GM10847 (cell line): ENCODE measurements around the gene SH3BP4.

Experiments used
- POLR2A ChIP-seq: IDR thresholded peaks from 2 replicates; pipeline ENCODE4 v1.6.1; 2011; ENCODE audit not compliant: insufficient read length; ENCODE audit errors: extremely low read depth

The SH3BP4 gene

DNA sequence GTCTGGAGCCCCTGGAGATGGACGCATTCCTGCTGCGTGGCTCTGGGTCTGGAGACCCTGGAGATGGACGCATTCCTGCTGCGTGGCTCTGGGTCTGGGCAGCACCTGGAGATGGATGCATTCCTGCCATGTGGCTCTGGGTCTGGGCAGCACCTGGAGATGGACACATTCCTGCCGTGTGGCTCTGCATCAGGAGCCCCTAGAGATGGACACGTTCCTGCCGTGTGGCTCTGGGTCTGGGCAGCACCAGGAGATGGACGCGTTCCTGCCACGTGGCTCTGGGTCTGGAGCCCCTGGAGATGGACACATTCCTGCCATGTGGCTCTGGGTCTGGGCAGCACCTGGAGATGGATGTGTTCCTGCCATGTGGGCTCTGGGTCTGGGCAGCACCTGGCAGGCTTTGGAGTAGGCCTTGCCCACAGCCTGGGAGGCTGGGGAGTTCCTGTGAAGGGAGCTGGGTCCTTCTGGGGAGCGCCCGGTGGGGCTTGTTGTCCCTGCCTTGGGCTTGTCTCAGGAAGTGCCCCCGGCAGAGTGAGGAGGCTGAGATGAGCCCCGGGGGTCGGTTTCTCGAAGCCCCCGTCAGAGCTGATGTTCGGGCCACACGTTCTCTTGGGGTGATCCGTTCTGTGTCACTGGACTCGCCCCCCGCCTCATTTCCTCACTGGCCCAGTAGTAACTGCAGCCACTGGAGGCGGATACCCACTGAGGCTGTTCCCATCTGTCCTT lies 41.0 kb downstream of the SH3BP4 start:
- no peak for TF ChIP-seq POLR2A

DNA sequence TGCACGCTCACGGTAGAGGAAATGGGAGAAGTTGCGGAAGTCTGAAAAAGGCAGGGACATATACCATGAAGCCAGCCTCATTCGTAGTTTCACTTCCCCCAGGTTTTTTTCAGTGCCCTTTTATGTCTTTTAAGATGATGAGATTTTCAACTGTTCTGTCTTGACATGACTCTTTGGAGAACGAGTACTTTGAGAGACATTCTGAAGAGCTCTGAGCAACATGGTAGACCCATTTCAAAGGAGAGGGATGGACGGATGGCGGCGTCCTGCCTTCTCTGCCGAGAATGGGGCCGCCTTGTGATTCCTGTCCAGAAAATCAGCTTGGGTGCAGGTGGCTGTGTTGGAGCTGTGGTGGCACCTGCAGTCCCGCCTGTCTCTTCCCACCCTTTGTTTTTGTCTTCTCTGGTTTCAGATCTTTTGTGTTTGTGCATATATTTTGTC lies 41.7 kb downstream of the SH3BP4 start:
- no peak for TF ChIP-seq POLR2A

DNA sequence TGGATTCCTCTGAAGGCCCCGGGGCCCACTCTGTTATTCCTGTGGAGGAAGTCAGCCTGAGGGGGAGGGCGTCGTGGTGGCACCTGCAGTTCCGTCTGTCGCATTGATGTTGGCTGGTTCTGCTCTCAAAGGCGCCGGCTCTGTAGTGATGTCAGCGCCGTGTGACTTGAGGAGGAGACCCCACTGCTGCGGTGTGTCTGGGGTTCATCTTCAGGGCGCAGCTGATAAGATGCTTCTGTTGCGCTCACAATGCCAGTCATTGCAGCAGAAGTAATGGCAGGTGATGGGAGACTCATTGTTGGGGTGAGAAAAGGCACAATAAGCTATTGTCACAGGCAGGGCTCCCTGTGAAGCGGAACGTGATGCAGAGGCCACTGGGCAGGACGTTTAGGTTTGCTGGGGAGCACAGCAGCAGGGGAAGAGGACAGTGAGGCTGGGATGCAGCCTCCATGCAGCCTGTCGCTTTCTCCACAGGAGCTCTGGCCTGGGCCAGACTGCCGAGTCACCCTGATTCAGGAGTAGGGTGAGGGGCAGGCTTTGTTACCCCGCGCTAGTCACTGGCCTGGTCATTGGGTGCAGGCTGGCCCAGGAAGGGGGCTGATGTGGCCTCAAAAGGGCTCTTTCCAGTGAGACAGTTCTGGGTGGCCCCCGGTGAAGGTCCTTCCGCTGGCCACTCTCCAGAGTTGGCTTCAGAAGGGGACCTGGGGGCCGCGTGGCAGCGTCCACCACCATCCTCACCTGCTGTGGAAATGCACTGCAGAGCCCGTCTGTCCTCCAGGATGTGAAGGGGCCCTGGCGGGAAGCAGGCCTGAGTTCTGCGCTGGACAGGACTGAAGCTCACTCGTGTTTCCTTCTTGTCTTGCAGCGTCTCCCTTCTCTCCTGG lies 42.9 kb downstream of the SH3BP4 start:
- TF ChIP-seq POLR2A, result no peak

DNA sequence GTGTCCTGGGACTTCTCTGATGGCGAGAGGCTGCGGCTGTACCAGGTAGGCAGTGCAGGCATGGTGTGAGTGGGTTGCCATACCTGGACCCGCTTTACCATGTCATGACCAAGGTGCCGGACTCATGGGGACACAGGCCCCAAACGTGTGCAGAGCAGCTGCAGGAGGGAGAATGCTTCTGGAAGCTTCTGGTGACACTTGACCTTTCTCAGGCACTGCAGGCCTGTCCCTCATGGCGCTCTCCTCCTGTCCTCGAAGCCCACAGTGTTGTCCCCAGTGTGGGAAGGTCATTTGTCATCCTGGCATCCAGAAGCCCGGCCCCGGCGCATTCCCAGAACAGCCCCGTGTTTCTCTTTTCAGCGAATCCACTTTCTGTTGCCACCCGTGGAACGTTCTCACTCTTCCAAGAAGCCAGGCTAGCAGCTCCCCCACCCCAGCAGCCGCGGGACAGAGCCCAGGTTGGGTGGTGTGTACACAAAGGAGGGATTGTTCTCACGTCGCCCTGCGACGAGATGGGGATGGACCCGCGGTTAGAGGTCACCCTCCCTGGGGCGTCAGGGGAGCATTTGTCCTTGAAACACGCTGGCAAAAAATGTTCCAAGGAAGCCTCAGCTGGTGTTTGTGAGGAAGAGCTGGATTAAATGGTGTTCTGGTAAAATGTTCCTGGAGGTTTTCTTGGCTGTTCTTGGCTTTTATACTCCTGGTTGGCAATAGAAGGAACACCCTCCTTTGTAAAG lies 43.7 kb downstream of the SH3BP4 start:
- no peak for TF ChIP-seq POLR2A

DNA sequence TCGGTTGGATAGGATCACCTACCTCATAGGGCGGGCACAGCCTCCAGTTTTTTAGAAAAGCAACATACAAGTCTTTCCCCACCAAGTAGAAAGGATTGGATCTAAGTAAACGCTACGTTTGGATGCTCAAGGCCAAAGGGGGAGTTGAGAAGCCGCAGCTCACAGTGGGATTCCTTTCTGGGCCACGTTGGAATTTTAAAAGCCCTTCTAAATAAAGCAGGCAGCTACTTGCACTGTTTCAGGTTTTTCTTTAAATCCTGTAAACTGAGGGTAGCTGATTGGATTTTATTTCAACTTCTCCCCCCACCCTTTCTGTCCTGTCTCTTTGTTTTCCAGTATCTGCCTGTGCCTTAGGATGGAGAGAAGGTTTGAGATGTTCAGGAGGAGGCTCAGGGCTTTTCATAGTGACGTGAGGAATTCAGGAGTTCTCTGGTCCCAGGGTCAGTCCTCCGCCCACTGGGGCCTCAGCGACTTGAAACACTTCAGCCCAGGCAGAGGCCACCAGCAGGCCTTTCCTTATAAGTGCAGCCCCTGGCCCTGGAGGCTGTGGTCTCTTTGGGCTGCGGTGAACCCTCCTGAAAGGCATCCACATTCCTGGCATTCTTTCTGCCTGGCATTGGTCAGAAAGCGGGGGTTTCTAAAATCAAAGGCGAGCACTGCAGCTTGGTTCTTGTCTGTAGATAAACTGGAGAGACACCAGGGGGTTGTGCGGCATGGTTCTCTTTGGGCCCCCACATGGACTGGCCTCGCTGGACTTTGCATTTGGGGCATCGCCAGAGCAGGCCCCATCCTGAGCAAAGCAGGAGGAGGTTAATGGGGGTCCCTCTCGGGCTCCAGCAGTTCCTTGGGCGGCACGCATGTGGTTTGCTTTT lies 44.5 kb downstream of the SH3BP4 start:
- no peak for TF ChIP-seq POLR2A

DNA sequence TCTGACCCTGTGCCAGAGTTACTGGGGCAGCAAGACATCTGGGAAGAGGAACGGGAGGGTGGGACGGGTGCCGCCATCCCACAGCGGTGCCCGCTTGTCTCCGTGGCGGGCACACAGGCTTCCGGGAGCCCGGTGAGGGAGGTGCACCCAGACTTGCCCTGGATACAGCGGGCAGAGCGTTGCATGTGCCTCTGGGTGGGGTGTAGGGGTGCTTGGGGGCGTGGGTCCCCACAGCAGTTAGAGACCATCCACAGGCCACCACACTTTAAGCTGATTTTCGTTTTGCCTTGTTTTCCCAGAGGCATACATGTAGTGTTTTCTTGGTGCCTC lies 45.1 kb downstream of the SH3BP4 start:
- no peak for TF ChIP-seq POLR2A

DNA sequence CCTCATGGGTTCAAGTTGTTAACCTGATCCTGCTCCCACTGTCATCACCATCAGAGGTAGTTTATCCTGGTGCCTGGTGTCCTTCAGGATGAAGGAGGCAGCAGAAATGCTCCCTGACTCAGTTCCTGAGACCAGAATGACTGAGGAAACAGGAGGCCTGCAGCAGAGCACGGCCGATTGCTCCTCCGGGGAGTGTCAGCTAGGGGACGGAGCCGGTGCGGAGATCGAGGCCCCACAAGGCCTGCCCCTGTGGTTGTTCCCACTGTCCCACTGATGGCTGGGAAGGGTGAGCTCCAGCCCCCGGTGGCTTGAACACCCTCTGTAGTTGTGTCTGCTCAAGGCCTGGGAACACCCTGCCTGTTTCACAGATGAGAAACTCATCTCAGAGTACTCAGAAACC lies 45.6 kb downstream of the SH3BP4 start:
- TF ChIP-seq POLR2A, result no peak

DNA sequence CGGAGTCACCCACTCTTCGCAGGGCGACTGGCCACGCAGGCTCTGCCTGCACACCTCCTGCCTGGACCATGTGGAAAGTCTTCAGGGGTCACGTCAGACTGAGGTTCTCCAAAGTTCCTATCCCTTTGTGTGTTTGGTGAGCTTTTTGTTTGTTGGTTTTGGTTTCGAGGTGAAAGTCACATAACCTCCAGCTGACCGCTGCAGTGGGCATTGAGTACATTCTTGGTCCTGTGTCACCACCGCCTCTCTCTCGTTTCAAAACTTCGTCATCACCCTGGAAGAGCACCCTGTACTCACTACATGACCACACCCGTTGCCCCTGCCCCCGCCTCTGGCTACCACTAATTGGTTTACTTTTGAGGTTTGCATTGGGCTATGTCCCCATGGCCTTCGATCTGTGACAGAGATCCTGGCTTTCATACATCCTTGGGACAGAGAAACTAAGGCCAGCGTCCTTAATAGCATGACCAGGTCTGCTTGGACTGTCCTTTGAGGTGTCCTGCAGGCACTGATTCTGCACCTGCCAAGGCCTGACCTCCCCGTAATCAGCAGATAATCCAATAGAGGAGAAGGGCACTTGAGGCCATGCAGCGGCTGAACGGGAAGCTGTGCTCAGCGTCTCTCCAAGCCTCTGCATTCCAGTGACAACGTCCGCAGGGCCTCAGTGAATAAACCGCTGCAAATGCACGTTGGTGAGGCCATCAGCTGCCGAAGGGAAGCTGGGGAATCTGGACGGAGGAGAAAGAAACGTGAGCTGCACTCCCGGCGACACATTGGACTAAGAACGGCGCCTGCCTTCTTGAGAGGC lies 46.8 kb downstream of the SH3BP4 start:
- TF ChIP-seq POLR2A, result no peak

DNA sequence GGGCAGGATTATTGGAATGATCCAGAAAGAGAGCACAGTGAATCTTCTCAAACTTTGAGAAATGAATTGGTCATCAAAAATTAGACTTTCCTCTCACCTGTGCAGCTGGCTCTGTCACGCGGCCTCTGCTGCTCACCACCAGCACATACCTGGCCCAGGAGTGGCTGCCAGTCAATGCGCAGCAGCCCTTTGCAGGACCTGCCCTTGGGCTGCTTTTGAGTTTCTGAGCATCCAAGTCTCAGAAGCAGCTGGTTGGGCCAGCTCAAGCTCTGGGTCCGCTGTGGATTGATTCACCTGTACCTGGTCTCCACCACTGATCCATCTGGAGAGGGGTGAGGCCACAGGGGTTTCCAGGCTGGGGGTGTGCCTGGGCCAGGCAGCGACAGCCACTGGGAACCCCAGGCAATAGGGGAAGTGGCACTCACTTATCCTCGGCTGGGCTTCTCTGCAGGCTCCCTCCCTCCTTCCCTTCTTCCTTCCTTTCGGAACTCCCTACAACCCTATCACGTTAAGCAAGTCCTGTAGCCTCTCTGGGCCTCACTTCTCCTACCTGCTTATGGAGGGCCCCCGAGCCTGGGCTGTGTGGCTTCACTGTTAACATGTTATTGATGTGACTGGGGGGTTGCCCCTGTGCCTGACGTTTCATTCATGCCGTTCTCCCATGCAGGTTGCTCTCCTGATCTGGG lies 48.1 kb downstream of the SH3BP4 start:
- no peak for TF ChIP-seq POLR2A

DNA sequence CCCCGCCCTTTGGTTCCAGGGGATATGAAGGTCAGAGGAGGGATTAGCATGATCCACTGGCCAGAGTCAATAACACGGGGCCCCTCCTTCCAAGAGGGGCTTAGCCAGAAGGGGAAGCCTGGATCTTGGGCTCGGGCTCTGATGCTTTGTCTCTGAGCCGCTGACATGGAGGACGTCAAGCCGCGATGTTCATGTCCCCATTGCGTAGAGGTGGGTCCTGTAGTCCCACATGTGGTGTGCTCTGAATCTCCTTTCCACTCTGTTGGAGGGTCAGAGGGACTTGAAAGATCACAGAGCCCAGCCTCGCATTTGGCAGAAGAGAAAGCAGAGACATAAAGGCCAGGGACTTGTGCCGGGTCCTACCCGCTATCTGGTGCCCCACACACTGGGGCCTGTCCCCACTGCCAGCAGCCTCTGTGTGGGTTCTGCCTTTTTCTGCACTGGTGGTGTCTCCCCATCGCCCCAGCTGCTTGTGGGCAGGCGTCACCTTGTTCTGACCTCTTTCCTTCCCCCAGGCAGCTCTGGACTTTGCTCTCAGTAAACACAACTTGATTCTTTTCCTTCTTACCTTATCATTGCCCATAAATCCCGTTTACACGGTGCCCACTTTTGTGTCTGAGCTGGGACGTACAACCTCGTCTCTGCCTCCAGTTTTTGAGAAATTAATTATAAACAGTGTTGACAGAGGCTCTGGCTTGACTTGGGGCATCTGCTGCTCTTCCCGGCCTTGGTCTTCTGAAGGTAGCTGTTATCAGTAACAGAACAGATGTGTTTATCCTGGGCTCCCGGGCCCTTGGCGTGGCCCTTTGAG lies 48.8 kb downstream of the SH3BP4 start:
- TF ChIP-seq POLR2A, result no peak

DNA sequence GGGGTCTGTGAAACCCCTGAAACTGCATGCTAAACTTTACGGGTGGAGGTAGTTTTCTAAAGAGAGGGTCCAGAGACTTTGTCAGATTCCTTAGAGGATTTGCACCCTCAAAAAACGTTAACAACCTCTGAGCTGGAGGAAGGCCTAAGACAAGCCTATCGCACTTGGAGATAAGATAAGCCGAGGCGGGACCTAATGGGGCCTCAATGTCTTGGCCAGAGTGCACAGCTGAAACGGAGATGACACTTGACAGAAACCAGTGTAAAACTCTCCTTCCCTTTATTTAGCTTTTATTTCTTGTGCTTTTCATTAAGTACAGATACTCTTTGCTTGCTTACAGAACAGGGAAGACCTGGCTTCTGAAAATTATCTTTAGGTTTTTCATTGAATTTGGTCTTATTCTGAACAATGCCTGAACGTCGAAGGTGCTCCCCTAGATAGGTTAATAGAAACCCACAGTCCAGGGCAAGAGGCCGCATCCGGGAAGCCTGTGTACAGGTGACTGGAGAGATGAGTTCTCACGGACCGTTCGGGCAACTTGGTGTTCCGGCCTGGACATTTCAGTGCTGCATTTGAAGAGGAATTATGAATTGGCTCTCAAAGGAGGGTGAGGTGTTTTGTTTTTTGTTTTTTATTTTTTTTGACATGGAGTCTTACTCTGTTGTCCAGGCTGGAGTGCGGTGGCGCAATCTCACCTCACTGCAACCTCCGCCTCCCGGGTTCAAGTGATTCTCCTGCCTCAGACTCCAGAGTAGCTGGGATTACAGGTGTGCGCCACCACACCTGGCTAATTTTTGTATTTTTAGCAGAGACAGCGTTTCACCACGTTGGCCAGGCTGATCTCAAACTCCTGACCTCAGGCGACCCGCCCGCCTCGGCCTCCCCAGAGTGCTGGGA lies 49.7 kb downstream of the SH3BP4 start:
- TF ChIP-seq POLR2A, result no peak
